Heart left ventricle (tissue), 13 donors: ENCODE measurements around the gene ARHGAP24.

Experiments used
- CTCF ChIP-seq, 12 donors: fragments of 200-600 bp; sonication (generic) in 4 of 12; IDR thresholded peaks; one replicate each; pipeline versions ENCODE4 v1.5.0 to v1.8.0; 2018 to 2022; ENCODE audit warnings: antibody characterized with exemption in 12 of 12, mild to moderate bottlenecking in 5 of 12
- POLR2A ChIP-seq, 2 donors: fragments of 450-650 bp; IDR thresholded peaks; one replicate each; pipeline ENCODE4 v1.6.1; 2017; ENCODE audit warnings: antibody characterized with exemption in 2 of 2, mild to moderate bottlenecking in 2 of 2, moderate library complexity in 2 of 2
- donor health status: ischemic (EF 13 %, LVEDD 7.1; RV severe dilation, severe dysfunction).
- donor health status: DM: no; HTN: yes; CAD: no.
- donor health status: DM: no; HTN: no; CAD: no.
- donor health status: ischemic (EF 25% LVEDD 6.9; RV normal size, moderate dysfunction).
- donor health status: ischemic (EF 25% LVEDD 5.7; RV mildly dilated, moderate dysfunction).
- donor health status: ischemic (EF 35%, LVEDD 5.7; RV mildly dilated, moderate dysfunction).
- donor health status: nonischemic (EF 11% LVEDD 7.7; RV severe dilation, severe dysfunction).
- donor health status: DM: yes; HTN: yes; CAD: no.
- donor health status: PGD.
- donor health status: ischemic (EF 29% LVEDD 5.4; RV normal size, mild dysfunction).
- donor health status: nonischemic (EF 23%, LVEDD 6.1; RV moderate dilation, normal function).

DNA sequence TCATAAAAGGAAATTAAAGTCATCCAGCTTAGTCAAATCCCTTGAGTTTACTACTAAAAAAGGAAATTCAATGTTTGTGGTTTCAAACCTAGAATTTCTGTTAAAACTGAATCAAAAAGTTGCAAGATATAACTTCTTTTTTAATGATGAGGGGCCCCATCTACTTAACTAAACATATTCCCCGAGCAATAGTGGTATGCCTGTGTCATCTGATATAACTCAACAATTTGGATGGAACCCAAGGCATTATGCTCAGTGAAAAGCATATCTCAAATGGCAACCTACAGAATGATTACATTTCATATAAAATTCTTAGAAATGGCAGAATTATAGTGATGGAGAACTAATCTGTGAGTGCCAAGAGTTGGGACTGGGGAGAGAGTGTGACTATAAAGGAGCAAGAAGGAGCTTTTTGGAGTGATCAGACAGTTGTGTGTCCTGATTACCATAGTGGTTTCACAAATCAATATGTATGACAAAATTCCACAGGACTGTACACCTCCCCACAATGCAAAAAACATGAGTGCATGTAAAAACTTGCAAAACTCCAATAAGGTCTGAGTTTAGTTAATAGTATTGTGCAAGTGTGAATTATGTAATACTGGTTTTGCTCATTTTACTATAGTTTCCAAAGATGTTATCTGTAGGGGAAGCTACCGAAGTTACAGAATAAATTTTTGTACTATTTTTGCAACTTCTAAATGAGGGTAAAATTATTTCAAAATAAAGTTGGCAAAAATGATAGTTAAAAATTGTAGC, 323.2 kb downstream of the ARHGAP24 start:
- TF ChIP-seq CTCF (IDR thresholded peaks at IDR 0.05) (no peak), POLR2A (IDR thresholded peaks at IDR 0.05) (no peak)
